Activated CD8-positive, alpha-beta memory T cell treated with anti-CD3 and anti-CD28 coated beads, Interleukin-2, amount 50 U/mL, for 4 hours (primary cell): ENCODE measurements around the gene CASKIN1.
"Not testable (repeated sequence)": the region's sequence is repeated elsewhere in the genome, so short reads cannot be mapped to it uniquely, and the experiment has no call there.

Experiments used
- DNase-seq: peaks from one replicate; pipeline ENCODE4 v3.0.0-alpha.2; 2020

Gene CASKIN1

GRCh38 chr16:2129251-2129650 is 67.2 kb downstream of the CASKIN1 start:
- not testable (repeated sequence) for DNase-seq

- not testable (repeated sequence) for DNase-seq
Observed at GRCh38 chr16:2127630-2128280, 68.7 kb downstream of the CASKIN1 start.
